HG03196 (cell line): ENCODE measurements around the gene FGF11.

ENCODE experiments used
- ATAC-seq: cut with Tn5 transposase; IDR thresholded peaks from one replicate; pipeline ENCODE4 v1.9.1; 2021; ENCODE audit not compliant: unreplicated experiment

Gene FGF11

DNA sequence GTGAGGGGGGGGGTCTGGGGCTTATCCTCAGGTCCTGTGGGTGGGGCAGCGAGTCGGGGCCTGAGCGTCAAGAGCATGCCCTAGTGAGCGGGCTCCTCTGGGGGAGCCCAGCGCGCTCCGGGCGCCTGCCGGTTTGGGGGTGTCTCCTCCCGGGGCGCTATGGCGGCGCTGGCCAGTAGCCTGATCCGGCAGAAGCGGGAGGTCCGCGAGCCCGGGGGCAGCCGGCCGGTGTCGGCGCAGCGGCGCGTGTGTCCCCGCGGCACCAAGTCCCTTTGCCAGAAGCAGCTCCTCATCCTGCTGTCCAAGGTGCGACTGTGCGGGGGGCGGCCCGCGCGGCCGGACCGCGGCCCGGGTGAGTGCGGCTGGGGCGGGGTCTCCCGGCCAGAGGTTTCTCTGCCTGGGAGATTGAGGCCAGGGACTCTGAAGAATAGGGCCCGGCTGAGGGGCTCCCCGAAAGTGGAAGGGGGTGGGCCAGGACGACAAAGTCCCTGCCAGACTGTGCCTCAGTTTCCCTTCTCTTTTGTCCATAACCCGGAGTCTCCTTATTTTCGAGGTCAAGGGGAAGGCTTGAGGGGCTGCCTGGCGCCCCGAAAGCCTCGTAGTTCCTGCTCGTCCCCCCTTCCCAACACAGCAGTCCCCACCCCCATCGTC, at the start of gene FGF11:
FGF11 (plus strand) TSS at position 51 of the 651 bp plus-strand sequence; CDS start at position 160, 109 bp downstream.
- no peak for ATAC-seq

DNA sequence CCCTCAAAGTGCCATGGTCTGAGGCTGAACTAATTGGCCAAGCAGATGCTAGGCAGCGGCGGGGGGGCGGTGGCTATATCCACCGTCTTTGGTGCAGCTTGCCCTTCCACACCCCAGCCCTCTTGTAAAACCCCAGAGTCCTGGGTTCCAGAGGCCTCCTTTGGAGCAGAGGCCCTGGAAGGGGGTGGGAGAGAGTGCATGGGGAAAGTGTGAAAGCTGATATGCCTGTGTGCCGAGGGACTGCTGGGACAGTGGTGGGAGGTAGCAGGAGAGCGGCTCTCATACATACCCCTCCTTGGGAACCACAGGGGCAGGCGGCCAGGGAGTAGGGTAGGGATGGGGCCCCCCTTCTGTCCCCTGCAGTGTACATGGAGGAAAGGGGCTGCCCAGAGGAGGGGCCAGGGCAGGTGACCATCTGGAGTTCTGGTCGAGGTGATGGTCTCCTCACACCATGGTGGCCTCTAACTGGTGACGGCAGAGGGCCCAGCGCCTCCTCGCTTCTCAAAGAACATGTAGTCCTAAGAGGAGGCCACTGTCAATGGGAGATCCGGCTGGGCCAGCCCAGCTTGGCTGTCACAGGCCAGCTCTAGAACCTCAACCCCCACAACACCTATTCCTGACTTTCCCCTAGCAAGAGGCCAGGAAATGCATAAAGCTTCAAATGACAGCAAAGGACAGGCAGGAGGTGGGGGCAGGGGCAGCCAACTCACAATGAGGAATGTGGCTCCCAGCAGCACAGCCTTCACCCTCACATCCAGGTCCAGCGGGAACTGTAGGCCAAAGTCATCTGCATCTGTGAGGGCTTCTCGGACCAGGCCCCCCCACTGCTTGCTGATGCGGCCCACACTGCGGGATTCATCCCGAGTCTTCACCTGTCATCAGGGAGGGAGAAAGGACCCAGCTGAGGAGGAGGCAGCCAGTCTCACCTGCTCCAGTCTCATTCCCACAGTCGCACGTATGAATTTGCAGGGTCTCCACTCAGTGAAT, 49.1 kb upstream of the FGF11 start:
- no peak for ATAC-seq

DNA sequence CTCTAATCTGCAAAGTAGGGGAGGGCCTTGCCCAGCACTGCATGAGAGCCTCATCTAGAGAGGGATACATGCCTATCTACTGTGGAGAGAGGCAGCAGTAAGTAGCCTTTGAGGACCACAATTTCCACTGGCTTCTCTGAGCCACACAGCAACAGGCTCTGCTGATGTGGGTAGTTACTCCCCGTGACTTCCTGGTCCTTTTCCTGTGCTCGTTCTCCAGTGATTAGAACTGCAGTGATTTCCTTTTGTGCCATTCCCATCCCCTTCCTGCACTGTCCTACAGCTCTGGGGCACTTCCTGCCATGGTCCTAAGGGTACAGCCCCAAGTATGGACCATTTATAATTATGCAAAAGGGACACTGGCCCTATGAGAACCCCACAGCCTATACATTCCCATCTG, 48.0 kb upstream of the FGF11 start:
- ATAC-seq: no peak

DNA sequence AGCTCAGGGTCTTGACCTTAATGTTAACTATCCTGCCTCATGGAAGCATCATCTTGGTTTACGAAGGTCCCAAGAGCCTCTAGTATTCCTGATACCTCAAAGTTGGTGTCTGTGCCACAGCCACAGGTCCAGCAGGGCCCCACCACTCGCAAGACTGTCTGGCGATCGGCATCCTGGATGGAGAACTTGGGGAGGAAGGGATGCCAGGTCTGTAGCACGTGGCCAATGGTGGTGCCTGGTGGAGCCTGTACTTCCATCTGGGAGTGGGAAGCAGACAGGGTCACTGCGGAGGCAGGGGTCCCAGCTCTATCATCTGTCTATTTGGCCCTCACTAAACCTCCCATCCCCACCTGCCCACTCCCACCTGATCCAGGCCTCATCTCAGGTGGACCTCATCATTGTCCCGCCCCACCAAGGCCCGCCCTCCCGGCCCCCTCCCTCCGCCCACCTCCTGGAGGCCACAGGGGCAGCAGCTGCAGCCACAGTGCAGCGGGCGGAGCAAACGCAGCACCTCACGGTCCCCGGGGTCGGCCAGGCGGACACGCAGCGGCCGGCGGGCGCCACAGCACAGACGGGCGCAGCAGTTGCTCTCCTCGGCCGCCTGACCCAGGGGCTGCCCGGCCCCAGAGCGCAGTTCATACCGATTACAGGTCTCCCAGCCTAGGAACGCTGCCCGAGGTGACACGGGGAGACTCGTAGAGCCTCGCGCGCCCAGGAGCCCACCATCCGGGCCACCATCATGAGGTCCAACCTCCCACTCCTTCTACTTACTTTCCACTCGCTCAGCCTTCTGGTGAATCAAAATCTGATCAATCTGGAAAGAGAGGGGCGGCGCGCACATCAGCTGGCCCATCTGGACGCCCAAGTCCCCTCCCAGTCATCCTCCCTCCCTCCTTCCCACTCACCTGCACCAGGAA, 46.4 kb upstream of the FGF11 start:
- ATAC-seq: no peak

DNA sequence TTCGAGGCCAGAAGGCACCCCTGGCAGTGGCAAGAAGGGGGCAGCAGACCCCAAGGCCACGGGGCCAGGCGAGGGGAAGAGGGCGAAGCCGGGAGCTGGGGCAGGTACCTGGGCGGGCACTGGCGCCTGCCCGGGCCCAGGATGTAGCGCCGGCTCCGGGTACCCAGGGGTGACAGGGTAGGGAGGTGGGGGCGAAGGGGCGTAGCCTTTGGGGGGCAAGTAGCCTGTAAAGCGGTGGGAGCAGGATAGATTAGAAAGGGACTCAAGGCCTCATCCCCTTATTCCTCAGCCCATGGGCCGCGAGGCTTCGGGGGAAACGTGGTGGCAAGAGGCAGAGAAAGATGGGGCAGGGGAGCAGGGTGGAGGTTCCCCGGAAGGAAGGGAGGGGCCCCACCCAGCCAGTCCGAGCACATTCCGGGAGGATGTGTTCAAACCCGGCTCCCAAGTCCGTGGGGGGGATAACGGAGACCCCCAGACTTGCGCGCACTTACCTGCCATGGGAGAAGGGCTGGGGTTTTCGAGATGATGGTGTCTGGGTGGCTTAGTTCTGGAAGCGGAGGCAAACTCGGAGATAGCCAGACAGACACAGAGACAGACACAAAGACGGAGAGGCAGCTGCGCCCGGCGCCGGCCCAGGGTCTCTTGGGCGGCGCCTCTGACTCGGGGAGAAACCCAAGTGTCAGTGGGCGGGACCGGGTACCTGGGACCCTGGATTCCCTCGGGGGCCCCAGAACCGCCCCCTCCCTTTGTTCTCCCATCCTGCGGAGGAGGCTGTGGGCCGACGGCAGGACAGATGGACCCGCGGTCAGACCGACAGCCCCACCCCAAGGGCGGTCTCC, 45.5 kb upstream of the FGF11 start:
- peak; percentile 40 for ATAC-seq

DNA sequence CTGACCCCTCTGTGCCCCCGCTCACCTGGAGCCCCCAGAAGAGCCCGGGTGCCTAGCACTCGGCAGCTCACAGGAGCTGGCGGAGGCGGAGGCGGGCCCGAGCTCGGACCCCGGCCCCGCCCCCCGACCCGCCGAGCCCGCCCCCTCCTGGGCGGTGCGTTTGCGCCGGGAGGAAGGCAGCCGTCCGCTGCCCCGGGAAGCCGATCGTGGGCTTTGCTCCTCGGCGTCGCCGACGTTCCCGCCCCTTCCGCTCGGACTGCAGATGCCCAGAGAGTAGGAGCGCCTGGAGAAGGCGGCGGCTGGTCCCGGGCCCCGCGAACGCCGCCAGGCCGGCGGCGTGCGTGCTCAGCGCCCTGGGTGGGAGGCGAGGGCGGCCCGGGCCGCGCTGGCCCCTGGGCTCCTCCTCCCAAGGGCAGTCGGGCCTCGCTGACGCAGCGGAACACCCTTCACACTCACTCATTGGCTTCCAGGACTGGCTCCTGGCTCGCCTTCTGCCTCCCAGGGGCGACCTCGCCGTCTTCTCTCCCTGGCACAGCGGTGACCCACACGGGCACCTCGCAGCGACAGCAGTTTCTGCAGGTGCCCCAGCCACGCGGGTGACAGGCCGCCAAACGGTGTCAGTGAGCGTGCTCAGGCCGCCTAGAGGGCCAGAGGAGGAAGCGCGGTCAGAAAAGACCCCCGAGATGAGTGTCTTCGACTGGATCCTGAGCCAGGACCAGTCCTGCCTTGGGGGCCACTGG, 44.7 kb upstream of the FGF11 start, which contains the start of gene PLSCR3:
PLSCR3 (minus strand) TSS at position 74 of the 740 bp plus-strand sequence. CDS start 415 bp downstream, outside the sequence.
- peak; percentile 75 for ATAC-seq

DNA sequence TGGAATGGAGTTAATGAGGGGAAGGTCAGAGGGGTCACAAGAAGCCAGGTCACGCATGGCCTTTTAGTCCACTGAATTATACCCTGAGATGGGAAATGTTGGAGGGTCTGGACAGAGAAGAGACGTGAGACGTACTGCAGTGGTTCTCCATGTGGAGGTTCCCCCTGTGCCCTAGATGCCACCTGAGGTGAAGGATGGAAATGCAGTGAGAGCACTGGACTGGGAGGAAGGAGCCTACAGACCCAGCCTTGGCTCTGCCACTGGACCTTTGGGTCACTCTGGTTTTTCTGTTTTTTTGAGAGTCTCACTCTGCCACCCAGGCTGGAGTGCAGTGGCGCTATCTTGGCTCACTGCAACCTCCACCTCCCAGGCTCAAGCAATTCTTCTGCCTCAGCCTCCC, 43.2 kb upstream of the FGF11 start:
- ATAC-seq: no peak

DNA sequence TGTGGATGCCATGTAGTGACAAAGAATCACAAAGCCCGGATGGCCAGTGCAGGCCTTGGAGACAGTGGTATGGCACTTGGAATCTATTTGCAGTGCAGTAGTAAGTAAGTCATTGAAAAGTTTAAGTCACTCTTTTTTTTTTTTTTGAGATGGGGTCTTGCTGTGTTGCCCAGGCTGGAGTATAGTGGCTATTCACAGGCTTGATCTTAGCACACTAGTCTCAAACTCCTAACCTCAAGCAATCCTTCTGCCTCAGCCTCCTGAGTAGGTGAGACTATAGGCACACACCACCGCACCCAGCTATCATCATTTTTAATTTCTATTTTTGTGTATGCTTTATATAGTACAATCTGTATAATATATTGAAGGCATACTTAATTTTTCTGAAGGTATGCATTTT, 40.7 kb upstream of the FGF11 start:
- no peak for ATAC-seq

DNA sequence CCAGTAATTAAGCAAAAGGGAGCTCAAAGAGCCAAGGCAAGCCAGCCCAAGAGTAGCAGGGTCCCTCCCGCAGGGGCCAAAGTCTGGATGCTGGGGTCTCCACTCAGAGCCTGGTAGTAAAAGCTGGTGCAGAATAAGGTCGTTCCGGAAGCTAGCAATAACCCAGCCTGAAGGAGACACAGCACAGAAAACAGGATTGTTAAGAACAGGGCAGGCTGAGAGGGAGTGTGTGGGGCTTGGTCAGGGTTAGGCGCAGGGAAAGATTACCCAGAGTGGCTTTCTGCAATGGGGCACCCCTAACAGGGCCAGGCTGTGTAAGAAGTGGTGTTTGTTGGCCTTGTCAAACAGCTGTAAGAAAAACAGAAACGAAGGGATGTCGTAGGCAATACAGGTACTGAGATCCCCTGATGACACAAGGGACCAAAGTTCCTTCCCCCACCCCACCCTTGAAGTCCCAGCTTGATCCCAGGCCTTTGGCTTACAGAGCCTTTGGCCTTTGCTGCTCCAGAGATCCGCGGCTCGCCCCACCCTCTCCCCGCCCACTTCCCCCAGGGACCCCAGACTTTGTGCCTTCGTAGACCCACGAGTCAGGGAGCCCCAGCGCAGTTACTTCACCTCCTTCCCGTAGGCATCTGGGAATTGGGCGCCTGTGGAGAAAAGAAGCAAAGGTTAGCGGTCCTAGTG, 36.1 kb upstream of the FGF11 start:
- ATAC-seq: peak; percentile 15

DNA sequence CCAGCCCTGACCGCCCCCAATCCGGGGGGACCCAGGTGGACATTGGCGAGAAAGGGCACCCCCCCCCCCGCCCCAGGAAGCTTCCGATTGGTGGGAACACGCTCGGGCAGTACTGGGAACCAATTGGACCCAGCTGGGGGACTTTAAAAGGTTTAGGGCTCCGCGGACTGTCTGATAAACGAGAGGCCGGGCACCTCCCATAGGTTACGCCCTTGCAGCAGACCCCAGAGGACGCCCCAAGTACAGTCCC, 35.7 kb upstream of the FGF11 start:
- peak; percentile 5 for ATAC-seq

DNA sequence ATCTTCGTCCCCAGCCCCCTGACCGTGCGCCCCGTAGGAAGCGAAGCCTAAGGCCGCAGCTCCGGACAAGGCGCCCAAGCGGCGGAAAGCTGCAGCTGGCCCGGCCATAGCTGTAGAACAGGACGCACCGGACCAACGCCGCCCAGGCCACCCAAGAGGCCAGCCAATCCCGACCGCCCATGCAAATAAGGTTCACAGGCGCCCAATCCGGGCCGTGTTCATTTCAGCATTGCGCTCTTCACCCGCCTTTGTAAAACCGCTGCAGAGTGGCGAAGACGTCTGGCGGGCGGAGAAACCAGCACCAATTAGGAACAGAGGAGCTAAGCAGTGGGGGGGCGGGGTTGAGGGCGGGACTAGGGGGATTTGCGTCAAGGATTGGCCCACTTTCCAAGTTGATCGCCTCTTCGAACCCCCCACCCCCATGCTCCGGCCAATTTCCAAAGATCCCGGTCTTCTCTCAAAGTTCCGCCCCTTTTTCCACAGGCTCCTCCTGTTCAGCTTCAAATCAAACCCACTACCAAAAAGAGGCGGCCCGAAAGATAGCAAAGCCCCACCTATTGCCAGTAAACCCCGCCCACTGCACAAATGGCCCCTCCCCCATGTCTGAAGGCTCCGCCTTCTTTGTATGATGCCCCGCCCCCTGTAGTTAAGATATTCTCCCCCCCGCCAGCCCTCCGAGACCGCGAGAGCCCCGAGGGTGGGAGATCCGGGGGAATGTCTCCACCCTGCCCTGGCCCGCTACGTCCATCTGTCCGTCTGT, 35.2 kb upstream of the FGF11 start, which contains the start of gene TMEM256:
TMEM256 (minus strand) TSS at position 121 of the 760 bp plus-strand sequence; CDS start at position 108, 13 bp downstream.
- ATAC-seq: peak; percentile 82

DNA sequence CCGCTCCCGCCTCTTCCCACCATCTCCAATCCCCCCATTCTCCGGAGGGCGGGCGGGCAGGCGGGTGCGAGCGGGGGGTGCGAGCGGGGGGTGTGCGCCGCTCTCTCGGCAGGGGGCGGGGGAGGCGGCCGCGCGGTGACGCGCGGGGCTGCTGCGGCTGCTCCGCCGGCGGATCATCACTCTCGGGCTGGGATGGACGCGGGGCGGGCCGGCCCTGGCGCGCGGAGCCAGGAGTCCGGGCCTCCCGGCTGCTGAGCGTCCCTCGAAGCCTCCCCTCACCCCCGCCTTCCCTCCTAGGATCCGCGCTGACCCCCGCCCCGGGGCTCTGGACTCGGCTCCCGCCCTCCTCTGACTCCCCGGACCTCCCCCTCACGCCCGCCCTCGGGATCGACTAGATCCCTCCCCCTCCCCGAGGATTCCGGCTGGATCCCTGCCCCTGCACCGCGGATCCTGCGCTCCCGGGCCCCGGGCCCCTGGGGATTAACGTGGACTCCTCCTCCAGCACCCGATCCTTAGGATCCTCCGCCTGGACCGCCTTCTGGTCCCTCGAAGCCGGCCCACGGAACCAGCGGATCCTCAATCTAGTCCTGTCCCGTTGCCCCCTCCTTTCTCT, 34.5 kb upstream of the FGF11 start:
- ATAC-seq: peak; percentile 9

DNA sequence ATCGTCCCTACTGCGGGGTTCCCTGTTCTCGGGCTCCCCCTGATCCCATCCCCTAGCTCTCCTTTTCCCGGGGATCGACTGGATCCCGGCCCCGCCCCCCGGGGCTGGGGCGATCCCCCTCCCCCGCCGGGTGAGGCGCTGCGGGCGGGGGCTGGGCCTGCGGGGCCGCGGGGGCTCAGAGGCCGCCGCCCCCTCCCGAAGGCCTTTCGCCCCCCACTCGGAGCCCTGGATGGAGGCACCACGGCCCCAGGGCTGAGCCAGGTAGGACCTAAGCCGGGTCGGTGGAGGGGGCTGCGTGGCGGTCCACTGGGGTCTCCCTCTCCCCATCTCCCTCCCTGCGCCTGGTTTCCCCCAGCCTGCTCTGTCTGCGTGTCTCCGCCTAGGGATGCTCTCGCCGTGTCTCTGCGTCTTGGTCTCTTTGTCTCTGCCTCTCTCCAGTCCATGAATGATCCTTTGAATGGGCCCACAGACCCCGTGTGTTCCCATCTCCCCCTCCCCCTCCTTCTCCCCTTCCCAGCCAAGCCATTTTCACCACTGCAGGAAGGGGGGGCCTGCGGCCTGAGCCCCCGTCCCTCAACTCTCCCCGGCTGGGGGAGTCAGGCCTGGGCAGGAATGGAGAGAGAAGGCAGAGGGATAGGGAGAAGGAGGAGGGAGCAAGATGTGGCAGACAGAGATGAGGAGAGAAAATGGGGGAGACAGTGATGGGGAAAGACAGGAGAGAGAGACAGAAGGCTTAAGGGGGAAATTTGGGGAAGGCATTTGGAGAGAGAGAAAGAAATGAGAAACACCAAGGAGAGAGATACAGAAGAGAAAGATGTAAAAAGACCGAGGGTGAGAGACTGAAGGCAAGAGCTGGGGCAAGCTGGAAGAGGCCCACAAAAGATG, 33.7 kb upstream of the FGF11 start:
- ATAC-seq: no peak

DNA sequence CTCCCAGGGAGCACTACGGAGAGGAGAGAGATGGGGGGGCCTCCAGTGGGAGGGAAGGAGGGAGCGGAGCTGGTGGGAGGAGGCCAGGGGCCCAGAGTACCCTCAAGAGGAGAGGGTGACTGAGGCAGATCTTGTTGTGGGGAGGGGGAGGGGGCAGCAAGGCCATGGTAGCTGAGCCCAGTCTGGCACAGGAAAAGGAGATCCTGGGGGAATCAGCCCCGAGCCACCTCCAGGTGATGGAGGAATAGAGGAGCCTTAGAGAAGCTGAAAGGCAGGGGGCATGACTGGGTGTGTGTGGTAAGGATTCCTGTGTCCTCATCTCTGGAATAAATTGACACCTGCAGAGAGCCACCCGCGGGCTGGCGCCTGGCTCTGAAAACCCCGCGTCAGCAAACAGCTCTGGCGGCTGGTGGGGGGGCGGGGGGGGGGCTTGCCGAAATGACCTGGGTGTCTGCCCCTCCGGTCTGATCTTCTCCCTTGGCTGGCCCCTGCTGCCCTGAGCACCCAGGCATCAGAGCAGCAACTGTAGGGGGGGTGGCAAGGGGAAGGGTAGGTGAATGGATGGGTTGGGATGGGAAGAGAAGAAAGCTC, 33.0 kb upstream of the FGF11 start:
- no peak for ATAC-seq

DNA sequence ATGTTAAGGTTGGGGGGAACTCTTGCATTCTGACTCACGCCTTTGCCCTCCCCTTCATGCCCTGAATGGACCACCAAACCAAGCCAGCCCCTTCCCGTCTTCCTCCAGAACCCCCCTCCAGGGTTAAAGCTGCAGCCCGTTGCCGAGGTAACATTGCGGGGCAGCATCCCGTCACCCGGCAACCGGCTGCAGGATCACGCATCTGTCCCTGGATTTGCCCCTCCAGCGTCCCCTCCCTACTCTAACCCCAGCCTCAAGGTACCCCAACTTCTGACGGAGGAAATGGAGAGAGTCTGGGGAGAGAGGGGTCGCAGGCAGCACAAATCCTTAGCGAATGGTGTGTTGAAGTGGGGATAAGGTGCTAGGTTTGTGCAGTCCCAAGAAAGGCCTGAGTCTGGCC, 32.2 kb upstream of the FGF11 start:
- ATAC-seq: no peak

DNA sequence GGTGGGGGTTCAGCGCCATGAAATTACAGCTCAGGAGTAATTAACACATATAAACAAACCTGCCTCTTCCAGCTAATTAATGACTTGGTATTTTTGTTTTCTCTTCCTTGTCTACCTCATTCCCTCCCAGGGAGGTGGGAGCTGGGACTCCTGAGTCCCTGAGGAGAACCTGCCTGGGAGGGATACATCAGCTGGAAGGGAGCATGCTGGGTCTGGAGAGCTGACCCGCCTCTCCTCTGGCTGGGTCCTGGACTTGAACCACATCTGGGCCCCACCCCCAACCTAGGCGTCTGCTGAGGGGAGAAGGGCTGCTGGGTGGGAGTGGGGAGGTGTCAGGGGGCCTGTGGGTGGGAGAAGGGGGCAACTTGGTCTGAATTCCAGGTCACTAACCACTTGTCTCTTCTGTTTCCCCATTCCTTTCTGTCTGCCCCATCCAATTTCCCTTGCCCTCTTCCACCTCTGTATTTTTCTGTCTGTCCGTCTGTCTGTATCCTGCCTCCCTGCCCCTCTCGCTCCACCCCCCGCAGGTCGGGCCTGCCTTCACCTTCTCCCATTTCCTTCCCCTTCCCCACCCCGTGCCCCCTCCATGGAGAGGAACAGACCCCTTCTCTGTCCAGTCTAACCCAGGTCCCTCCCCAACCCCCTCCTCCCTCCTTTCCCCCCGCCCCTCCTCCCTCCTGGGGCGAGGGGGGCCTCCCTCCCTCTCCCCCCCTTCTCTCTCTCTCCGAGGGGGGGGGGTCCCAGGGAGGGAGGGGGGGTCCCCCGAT, 31.6 kb upstream of the FGF11 start, which contains the start of gene NLGN2:
NLGN2 (plus strand) TSS at position 361 of the 767 bp plus-strand sequence. CDS start 411 bp downstream, outside the sequence.
- ATAC-seq: no peak
